Left cardiac atrium (tissue), 2 donors: ENCODE results near the gene PFN1. TPM values are rescaled to one million over a fixed set of nuclear protein-coding genes. Genes with fewer than 3 reads are reported as not detected.

Source experiments
- microRNA-seq, 2 donors: library from miRNA; unstranded; fragments of <30 nt; microRNA quantifications; one replicate each; pipeline ENCODE4 v1.2.0, GENCODE V29; 2020
- total RNA-seq, 2 donors: library from RNA; stranded (reverse); fragmentation: NEBNext Ultra II Directional; extraction: Animal tissue kit (Norgen Biotek cat#: 25700); gene quantifications; one replicate each; pipeline ENCODE4 v1.2.1, GENCODE V29; 2021
- donor health status: DM: no; HTN: yes; CAD: no; lungs with severe emphysema.
- donor health status: DM: yes; HTN: yes; CAD: no.

The PFN1 gene
- total RNA-seq, 2 donors from 2014 or later = 254 to 303 TPM

Small RNA genes lying within 50 kb of the gene (microRNA-seq; reads per million reads assigned to microRNA genes)
- 0 to 0.60 reads per million in 2 donors for gene MIR6864
- gene MIR6865 = 0 to 0.54 reads per million in 2 donors

Other genes starting within 250 kb of the PFN1 start
- gene PELP1, start 244.4 kb downstream of the PFN1 start, total RNA-seq = 10 to 100 TPM; 36.4 to 38.7 TPM
- 10 to 100 TPM; 30.7 to 43.5 TPM for gene ARRB2, start 237.9 kb downstream of the PFN1 start, total RNA-seq
- gene MED11, start 217.1 kb downstream of the PFN1 start, total RNA-seq = 10 to 100 TPM; 16.9 to 17.6 TPM
- under 1 TPM; 0.21 to 0.39 TPM for gene ZMYND15, start 208.7 kb downstream of the PFN1 start, total RNA-seq
- 1 to 10 TPM; 6.5 to 8.2 TPM for gene CXCL16, start 208.6 kb downstream of the PFN1 start, total RNA-seq
- gene TM4SF5, start 176.6 kb downstream of the PFN1 start, total RNA-seq = not detected
- 1 to 10 TPM in 1 of 2 donors, under 1 TPM in 1; 0.81 to 1.1 TPM for gene VMO1, start 162.2 kb downstream of the PFN1 start, total RNA-seq
- not detected for gene GLTPD2, start 159.6 kb downstream of the PFN1 start, total RNA-seq
- 100 to 1,000 TPM; 145 to 147 TPM for gene PSMB6, start 152.4 kb downstream of the PFN1 start, total RNA-seq
- 10 to 100 TPM; 14.7 to 14.9 TPM for gene PLD2, start 141.4 kb downstream of the PFN1 start, total RNA-seq
- gene MINK1, start 115.2 kb downstream of the PFN1 start, total RNA-seq = 10 to 100 TPM; 40.1 to 42.2 TPM
- gene C17orf107, start 49.0 kb downstream of the PFN1 start, total RNA-seq = 1 to 10 TPM; 1.3 to 2.3 TPM
- 100 to 1,000 TPM in 1 of 2 donors, 10 to 100 TPM in 1; 36.8 to 118 TPM for gene CHRNE, start 45.4 kb downstream of the PFN1 start, total RNA-seq
- gene GP1BA, start 16.3 kb downstream of the PFN1 start, total RNA-seq = under 1 TPM; 0.13 to 0.15 TPM
- gene SLC25A11, start 8.5 kb downstream of the PFN1 start, total RNA-seq = 100 to 1,000 TPM; 166 to 175 TPM
- gene RNF167, start 8.3 kb downstream of the PFN1 start, total RNA-seq = 10 to 100 TPM; 76.2 to 95.6 TPM
- 100 to 1,000 TPM; 149 to 228 TPM for gene ENO3, start 2.6 kb upstream of the PFN1 start, total RNA-seq
- 100 to 1,000 TPM; 113 to 128 TPM for gene SPAG7, start 19.3 kb upstream of the PFN1 start, total RNA-seq
- gene CAMTA2, start 39.1 kb upstream of the PFN1 start, total RNA-seq = 10 to 100 TPM; 35.5 to 46.1 TPM
- gene INCA1, start 49.0 kb upstream of the PFN1 start, total RNA-seq = 1 to 10 TPM; 1.8 to 2.6 TPM
- gene KIF1C, start 49.4 kb upstream of the PFN1 start, total RNA-seq = 100 to 1,000 TPM; 405 to 447 TPM
- gene SLC52A1, start 86.9 kb upstream of the PFN1 start, total RNA-seq = under 1 TPM in 1 of 2 donors, not detected in 1; 0.10 TPM
- gene ZFP3, start 129.9 kb upstream of the PFN1 start, total RNA-seq = 10 to 100 TPM in 1 of 2 donors, 1 to 10 TPM in 1; 8.6 to 12.5 TPM
- gene ZNF232, start 163.3 kb upstream of the PFN1 start, total RNA-seq = 1 to 10 TPM; 5.1 to 5.7 TPM
- gene USP6, start 167.5 kb upstream of the PFN1 start, total RNA-seq = under 1 TPM; 0.06 to 0.16 TPM
- 1 to 10 TPM; 5.7 to 6.9 TPM for gene ZNF594, start 243.3 kb upstream of the PFN1 start, total RNA-seq